Testis (tissue), 3 donors: ENCODE data around the gene ALPI. TPM values are rescaled to one million over a fixed set of nuclear protein-coding genes. Genes with fewer than 3 reads are reported as not detected.

ENCODE experiments used
- DNase-seq: peaks from one replicate; pipeline ENCODE4 v3.0.0-alpha.2; 2019
- H3K27ac ChIP-seq, 2 donors: fragments of 200-600 bp; sonication (generic); one replicate each; pipeline ENCODE4 v1.5.1; 2019
- H3K27me3 ChIP-seq: fragments of 200-600 bp; sonication (generic); one replicate; pipeline ENCODE4 v1.5.1; 2019
- H3K36me3 ChIP-seq: fragments of 200-600 bp; sonication (generic); one replicate; pipeline ENCODE4 v1.5.1; 2017; ENCODE audit warnings: low read depth; ENCODE audit errors: missing control alignments
- H3K4me1 ChIP-seq: fragments of 200-600 bp; sonication (generic); one replicate; pipeline ENCODE4 v1.5.1; 2019
- H3K4me3 ChIP-seq, 2 donors: fragments of 200-600 bp; sonication (generic); one replicate each; pipeline ENCODE4 v1.5.1; 2017 to 2019
- H3K9me3 ChIP-seq: fragments of 200-600 bp; sonication (generic); one replicate; pipeline ENCODE4 v1.5.1; 2017
- CTCF ChIP-seq, 3 experiments: fragments of 450-650 bp in 2 of 3; fragments of 200-600 bp in 1 of 3; sonication (generic) in 1 of 3; IDR thresholded peaks; one replicate each; pipeline ENCODE4 v1.5.1; 2016 to 2019; ENCODE audit warnings: antibody characterized with exemption in 3 of 3, mild to moderate bottlenecking in 2 of 3, moderate library complexity in 1 of 3
- POLR2A ChIP-seq: fragments of 450-650 bp; IDR thresholded peaks from one replicate; pipeline ENCODE4 v1.6.1; 2017; ENCODE audit warnings: antibody characterized with exemption, mild to moderate bottlenecking, moderate library complexity
- WGBS, 2 donors: methylation state at CpG; one replicate each; pipeline ENCODE4 v1.1.5; 2018; 5-methylcytosine and 5-hydroxymethylcytosine counted together
- intact Hi-C: fragments of 100-400 bp; cut with DNase I; formaldehyde crosslinking; loops from one replicate; pipeline ENCODE4 v1.15.1; 2023; ENCODE audit warnings: low total_unique reads
- polyA plus RNA-seq: library from polyadenylated mRNA; stranded (reverse); fragments of 350-450 nt; fragmentation: Illumina TruSeq; extraction: RNeasy Lipid Tissue Mini Kit (QIAGEN cat#74804); gene quantifications from one replicate; pipeline ENCODE4 v1.2.3, GENCODE V29; 2014; ENCODE audit warnings: low read depth, low replicate concordance; ENCODE audit not compliant: insufficient read depth
- total RNA-seq, 2 donors: library from RNA; depleted of rRNA; stranded (reverse); fragments of >200 nt; gene quantifications; one replicate each; pipeline ENCODE4 v1.2.3, GENCODE V29; 2016

ALPI gene
- total and polyA plus RNA-seq, 3 donors from 2014 or later = 0.16 to 0.43 TPM; not detected in 1

GRCh38 chr2:232459419-232460035 is 3.6 kb downstream of the ALPI start:
- H3K27ac ChIP-seq = no peak overlapping the region
- no peaks in the 10 kb centered on the region for H3K36me3 ChIP-seq
- DNase-seq = no peak
- H3K9me3 ChIP-seq = no peaks in the 10 kb centered on the region
- no peaks in the 10 kb centered on the region for H3K27me3 ChIP-seq
- no peaks in the 10 kb centered on the region for H3K4me1 ChIP-seq
- intact Hi-C loops = no loop called here
- no peak for TF ChIP-seq POLR2A
- TF ChIP-seq CTCF (IDR thresholded peaks at IDR 0.05) = no peak
- H3K4me3 ChIP-seq = no peak overlapping the region
- 79 to 84% methylated on average over 9 to 11 of the region's 11 CpGs for WGBS, 2 donors

GRCh38 chr2:232460171-232460570 is 4.2 kb downstream of the ALPI start:
- no peaks in the 10 kb centered on the region for H3K4me1 ChIP-seq
- H3K9me3 ChIP-seq = no peaks in the 10 kb centered on the region
- H3K27me3 ChIP-seq = no peaks in the 10 kb centered on the region
- H3K36me3 ChIP-seq = no peaks in the 10 kb centered on the region
- TF ChIP-seq CTCF (IDR thresholded peaks at IDR 0.05) = no peak
- no peak for TF ChIP-seq POLR2A
- no peak for DNase-seq
- intact Hi-C loops = no loop called here
- 89% methylated on average over 2 of the region's 2 CpGs for WGBS, 2 donors
- no peak overlapping the region for H3K4me3 ChIP-seq
- no peak overlapping the region for H3K27ac ChIP-seq

- TF ChIP-seq POLR2A = no peak
- TF ChIP-seq CTCF (IDR thresholded peaks at IDR 0.05) = no peak
- WGBS, 2 donors = 94 to 97% methylated on average over 10 to 18 of the region's 18 CpGs
- Histone ChIP-seq H3K27me3 (no peaks in the 10 kb centered on the region), H3K27ac (no peak overlapping the region), H3K4me3 (no peak overlapping the region), H3K4me1 (no peaks in the 10 kb centered on the region), H3K36me3 (no peaks in the 10 kb centered on the region), H3K9me3 (no peaks in the 10 kb centered on the region)
- no peak for DNase-seq
- intact Hi-C loops = no loop called here
Measured at GRCh38 chr2:232463701-232464543, 8.0 kb downstream of the ALPI start.

GRCh38 chr2:232464544-232464885 is 8.6 kb downstream of the ALPI start:
- H3K36me3 ChIP-seq = no peaks in the 10 kb centered on the region
- H3K27ac ChIP-seq = no peak overlapping the region
- no peaks in the 10 kb centered on the region for H3K4me1 ChIP-seq
- 75 to 100% methylated on average over 2 to 3 of the region's 3 CpGs for WGBS, 2 donors
- DNase-seq = no peak
- no peaks in the 10 kb centered on the region for H3K9me3 ChIP-seq
- TF ChIP-seq CTCF (IDR thresholded peaks at IDR 0.05) = no peak
- no peak for TF ChIP-seq POLR2A
- intact Hi-C loops = no loop called here
- no peaks in the 10 kb centered on the region for H3K27me3 ChIP-seq
- H3K4me3 ChIP-seq = no peak overlapping the region
